NB4 (cell line): Measurements from ENCODE around the gene ST3GAL4.

ENCODE experiments used
- POLR2A ChIP-seq: IDR thresholded peaks from 2 replicates; pipeline ENCODE4 v1.6.1; 2011; ENCODE audit warnings: mild to moderate bottlenecking; ENCODE audit not compliant: insufficient read length; ENCODE audit errors: extremely low read depth
- TF ChIP-seq, protein P1 (sequence below): IDR thresholded peaks from one replicate; pipeline ENCODE4 v1.5.1; 2012; ENCODE audit warnings: low read depth, low read length

- TF ChIP-seq, protein P1, sequence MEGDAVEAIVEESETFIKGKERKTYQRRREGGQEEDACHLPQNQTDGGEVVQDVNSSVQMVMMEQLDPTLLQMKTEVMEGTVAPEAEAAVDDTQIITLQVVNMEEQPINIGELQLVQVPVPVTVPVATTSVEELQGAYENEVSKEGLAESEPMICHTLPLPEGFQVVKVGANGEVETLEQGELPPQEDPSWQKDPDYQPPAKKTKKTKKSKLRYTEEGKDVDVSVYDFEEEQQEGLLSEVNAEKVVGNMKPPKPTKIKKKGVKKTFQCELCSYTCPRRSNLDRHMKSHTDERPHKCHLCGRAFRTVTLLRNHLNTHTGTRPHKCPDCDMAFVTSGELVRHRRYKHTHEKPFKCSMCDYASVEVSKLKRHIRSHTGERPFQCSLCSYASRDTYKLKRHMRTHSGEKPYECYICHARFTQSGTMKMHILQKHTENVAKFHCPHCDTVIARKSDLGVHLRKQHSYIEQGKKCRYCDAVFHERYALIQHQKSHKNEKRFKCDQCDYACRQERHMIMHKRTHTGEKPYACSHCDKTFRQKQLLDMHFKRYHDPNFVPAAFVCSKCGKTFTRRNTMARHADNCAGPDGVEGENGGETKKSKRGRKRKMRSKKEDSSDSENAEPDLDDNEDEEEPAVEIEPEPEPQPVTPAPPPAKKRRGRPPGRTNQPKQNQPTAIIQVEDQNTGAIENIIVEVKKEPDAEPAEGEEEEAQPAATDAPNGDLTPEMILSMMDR, result no peak
- no peak for TF ChIP-seq POLR2A
Observed at GRCh38 chr11:126361400-126361799, 5.9 kb downstream of the ST3GAL4 start.
